Thoracic aorta (tissue), 2 donors: ENCODE data around the gene CHD6. TPM values are rescaled to one million over a fixed set of nuclear protein-coding genes. Genes with fewer than 3 reads are reported as not detected.

Experiments used
- ATAC-seq: fragments of 150-250 bp; one replicate; pipeline ENCODE4 v1.8.0; 2017; ENCODE audit warnings: low read depth; ENCODE audit not compliant: insufficient number of reproducible peaks, low FRiP score
- DNase-seq: peaks from one replicate; pipeline ENCODE4 v3.0.0-alpha.2; 2020; ENCODE audit warnings: low spot score
- H3K27ac ChIP-seq, 2 donors: fragments of 200-600 bp; sonication (generic); 1 replicate in 1 of 2; 2 replicates in 1 of 2; pipeline ENCODE4 v1.5.1; 2016; ENCODE audit warnings: mild to moderate bottlenecking in 2 of 2, moderate library complexity in 2 of 2
- H3K27me3 ChIP-seq: fragments of 200-600 bp; sonication (generic); replicated peaks from 2 replicates; pipeline ENCODE4 v1.6.0; 2016; ENCODE audit warnings: mild to moderate bottlenecking; ENCODE audit not compliant: insufficient read depth
- H3K36me3 ChIP-seq: fragments of 200-600 bp; sonication (generic); one replicate; pipeline ENCODE4 v1.5.1; 2016
- H3K4me1 ChIP-seq, 2 donors: fragments of 200-600 bp; sonication (generic); 1 replicate in 1 of 2; 2 replicates in 1 of 2; pipeline versions ENCODE4 v1.5.1 to v1.6.0; 2016; ENCODE audit warnings: low read depth in 2 of 2, mild to moderate bottlenecking in 1 of 2; ENCODE audit not compliant: control insufficient read depth in 1 of 2
- H3K4me3 ChIP-seq: fragments of 200-600 bp; sonication (generic); 2 replicates; pipeline ENCODE4 v1.5.1; 2016; ENCODE audit warnings: mild to moderate bottlenecking
- H3K9me3 ChIP-seq: fragments of 200-600 bp; sonication (generic); 2 replicates; pipeline ENCODE4 v1.5.1; 2016
- CTCF ChIP-seq: fragments of 200-600 bp; sonication (generic); IDR thresholded peaks from one replicate; pipeline ENCODE4 v1.5.1; 2019; ENCODE audit warnings: antibody characterized with exemption
- total RNA-seq, 2 donors: library from RNA; depleted of rRNA; stranded (reverse); fragments of >200 nt; gene quantifications; one replicate each; pipeline versions ENCODE4 v1.1.0 to v1.2.3, GENCODE V29; 2016

The CHD6 gene
- total RNA-seq, 2 donors from 2014 or later: 43.9 to 44.6 TPM

DNA sequence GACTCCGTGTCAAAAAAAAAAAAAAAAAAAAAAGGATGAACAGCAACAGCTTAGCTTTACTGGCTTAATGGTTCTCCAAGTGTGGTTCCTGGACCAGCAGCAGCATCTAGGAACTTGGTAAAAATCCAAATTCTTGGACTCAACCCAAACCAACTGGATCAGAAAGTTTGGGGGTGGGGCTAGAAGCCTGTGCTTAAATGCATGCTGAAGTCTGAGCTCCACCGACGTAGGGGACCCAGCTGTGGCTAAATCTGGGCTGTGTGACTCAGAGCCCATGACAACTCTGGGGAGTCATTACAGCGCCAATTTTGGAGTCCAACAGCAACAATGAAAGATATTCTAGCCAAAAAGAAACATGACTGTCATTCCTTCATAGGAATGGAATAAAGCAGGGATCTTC lies 13.6 kb upstream of the CHD6 start:
- Histone ChIP-seq H3K36me3 (no peaks in the 10 kb centered on the region), H3K27ac (peak overlapping the region; percentile 27 to 68), H3K4me3 (no peak overlapping the region), H3K4me1 (no peaks in the 10 kb centered on the region), H3K9me3 (no peaks in the 10 kb centered on the region), H3K27me3 (no peaks in the 10 kb centered on the region)
- ATAC-seq: peak; percentile 97
- TF ChIP-seq CTCF: no peak
- DNase-seq: peak; percentile 80

- Histone ChIP-seq H3K27me3 (no peaks in the 10 kb centered on the region), H3K36me3 (no peaks in the 10 kb centered on the region), H3K9me3 (no peaks in the 10 kb centered on the region), H3K4me3 (no peak overlapping the region), H3K4me1 (no peaks in the 10 kb centered on the region), H3K27ac (no peak overlapping the region)
- no peak for TF ChIP-seq CTCF
- DNase-seq: no peak
- ATAC-seq: no peak
Observed at GRCh38 chr20:41630846-41631245, 12.7 kb upstream of the CHD6 start.

DNA sequence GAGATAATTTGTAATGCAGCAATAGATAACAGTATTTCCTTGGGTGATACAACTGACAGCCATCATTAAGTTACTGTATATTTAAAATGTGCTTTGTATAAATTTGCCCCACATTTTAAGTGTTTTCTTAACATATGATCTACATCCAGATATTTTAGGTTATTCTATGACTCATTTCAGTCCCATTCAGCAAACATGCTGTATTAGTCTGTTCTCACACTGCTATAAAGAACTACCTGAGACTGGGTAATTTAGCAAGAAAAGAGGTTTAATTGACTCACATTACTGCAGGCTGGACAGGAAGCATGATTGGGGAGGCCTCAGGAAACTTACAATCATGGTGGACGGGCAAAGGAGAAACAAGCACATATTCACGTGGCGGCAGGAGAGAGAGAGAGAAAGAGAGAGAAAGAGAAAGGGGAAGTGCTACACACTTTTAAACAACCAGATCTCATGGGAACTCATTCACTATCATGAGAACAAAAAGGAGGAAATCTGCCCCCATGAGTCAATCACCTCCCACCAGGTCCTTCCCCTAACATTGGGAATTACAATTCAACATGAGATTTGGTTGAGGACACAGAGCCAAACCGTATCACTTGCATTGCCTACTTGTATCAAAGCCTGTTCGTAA lies 9.6 kb upstream of the CHD6 start:
- Histone ChIP-seq H3K9me3 (no peaks in the 10 kb centered on the region), H3K36me3 (no peaks in the 10 kb centered on the region), H3K4me3 (no peak overlapping the region), H3K27me3 (no peaks in the 10 kb centered on the region), H3K4me1 (no peaks in the 10 kb centered on the region), H3K27ac (no peak overlapping the region)
- no peak for DNase-seq
- ATAC-seq: no peak
- TF ChIP-seq CTCF: no peak

GRCh38 chr20:41627001-41627495 lies 8.9 kb upstream of the CHD6 start:
- no peaks in the 10 kb centered on the region for H3K36me3 ChIP-seq
- no peak overlapping the region for H3K27ac ChIP-seq
- H3K9me3 ChIP-seq: no peaks in the 10 kb centered on the region
- H3K4me3 ChIP-seq: no peak overlapping the region
- no peaks in the 10 kb centered on the region for H3K27me3 ChIP-seq
- no peak for DNase-seq
- no peaks in the 10 kb centered on the region for H3K4me1 ChIP-seq
- TF ChIP-seq CTCF: no peak
- ATAC-seq: no peak

DNA sequence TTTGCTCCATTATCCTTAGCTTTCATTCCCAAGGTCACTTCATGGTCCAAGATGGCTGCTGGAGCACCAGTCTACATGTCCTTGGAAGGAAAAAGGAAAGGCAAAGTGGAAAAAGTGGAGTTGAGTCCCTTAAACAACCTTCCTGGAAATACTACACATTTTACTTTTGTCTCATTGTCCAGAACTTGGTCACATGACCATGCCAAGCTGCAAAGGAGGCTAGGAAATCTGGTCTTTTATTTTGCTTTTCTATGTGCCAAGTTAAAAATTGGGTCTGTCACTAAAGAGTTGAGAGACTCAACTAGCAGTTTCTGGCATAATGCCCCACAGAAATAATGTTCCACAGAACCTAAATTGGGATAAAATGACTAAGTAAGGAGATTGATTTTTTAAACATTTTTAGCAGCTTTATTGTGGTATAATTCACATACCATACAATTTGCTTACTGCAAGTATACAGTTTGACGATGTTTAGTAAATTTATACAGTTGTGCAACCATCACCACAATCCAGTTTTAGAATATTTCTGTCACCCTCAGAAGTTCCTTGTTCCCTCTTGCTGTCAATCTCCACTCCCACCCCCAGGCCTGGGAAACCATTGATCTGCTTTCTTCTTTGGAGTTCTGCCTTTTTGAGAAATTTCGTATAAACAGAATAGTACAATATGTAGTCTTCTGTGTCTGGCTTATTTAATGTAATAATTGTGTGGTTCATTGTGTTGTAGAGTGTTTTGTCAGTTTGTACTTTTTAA lies 5.6 kb upstream of the CHD6 start:
- Histone ChIP-seq H3K4me3 (no peak overlapping the region), H3K27me3 (no peaks in the 10 kb centered on the region), H3K4me1 (peaks cover 3 to 4% of the 10 kb centered on the region in 2 donors), H3K9me3 (no peaks in the 10 kb centered on the region), H3K27ac (no peak overlapping the region), H3K36me3 (no peaks in the 10 kb centered on the region)
- no peak for DNase-seq
- no peak for ATAC-seq
- TF ChIP-seq CTCF: no peak
